HG03095 (cell line): Measurements from ENCODE around the gene SLC22A23.
"Not testable (repeated sequence)": the region's sequence is repeated elsewhere in the genome, so short reads cannot be mapped to it uniquely, and the experiment has no call there.

ENCODE experiments used
- ATAC-seq: cut with Tn5 transposase; IDR thresholded peaks from one replicate; pipeline ENCODE4 v1.9.1; 2021; ENCODE audit warnings: moderate library complexity; ENCODE audit not compliant: unreplicated experiment

SLC22A23 gene

DNA sequence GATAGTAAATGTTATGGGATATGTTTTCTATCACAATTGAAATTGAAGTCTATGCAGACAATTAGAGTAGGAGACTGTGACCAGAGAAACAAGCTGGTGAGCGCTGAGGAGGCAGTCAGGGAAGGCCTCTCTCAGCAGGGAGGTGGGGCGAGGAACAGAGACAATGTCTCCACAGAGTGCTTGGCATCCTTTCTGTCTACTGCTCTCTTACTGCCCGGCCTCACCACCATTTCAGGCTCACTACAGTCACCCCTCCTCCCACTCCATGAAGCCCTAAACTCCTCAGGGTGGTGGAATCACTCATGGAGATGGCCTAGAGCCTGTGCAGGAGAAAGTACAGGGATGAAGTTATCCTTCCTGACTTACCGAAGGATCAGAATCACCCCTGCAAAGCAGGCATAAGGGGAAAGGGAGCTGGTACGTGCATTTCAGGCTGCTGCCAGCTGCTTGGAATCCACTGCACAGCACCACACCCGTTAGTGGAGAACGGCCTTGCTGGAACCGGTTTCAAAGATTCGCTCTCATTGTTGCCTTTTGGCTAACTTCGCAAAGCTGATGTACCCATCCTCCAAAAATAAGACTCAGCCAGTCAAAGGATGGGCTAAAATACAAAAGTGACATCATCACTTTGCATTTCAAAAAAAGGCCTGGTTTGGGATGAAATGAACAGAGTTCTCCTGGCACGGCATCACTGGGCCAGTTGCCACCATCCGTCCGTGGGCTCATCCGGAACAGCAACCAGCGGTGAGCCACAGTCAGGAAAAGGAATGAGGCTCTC lies 67.3 kb downstream of the SLC22A23 start:
- ATAC-seq, result no peak

DNA sequence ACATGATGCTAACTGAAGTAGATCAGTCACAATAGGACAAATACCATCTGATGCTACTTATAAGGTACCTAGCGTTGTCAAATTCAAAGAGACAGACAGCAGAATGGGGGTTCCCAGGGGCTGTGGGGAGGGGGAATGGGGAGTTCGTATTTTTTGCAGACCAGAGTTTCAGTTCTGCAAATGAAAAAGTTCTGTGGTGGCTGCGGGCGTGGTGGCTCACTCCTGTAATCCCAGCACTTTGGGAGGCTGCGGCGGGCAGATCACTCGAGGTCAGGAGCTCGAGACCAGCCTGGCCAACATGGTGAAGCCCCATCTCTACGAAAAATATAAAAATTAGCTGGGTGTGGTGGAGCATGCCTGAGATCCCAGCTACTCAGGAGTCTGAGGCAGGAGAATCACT lies 68.1 kb downstream of the SLC22A23 start:
- no peak for ATAC-seq

DNA sequence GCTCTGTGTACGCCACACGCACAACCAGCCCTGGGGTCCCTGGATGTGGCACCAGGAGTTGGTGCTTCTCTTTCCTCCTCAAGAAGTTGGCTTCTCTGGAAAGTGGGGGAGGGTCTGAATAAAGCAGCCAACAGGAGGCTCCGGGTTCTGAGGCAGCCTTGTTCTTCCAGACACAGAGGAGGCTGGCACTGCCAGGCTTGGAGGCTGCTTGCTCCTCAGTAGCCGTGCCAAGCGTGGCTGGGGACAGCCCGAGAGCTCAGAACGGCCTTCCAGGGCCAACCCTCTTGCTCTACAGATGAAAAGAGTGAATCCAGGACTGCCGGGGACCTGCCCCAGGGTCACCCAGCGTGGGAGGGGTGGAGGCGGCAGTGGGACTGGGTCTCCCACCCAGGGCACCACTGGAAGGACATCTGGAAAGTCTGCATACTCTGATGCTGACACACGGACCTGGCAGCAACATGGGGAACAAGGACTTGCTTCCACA lies 70.4 kb downstream of the SLC22A23 start:
- no peak for ATAC-seq

- ATAC-seq, result no peak
These were observed 71.1 kb downstream of the SLC22A23 start for GRCh38 chr6:3385660-3386151.

GRCh38 chr6:3385181-3385580 lies 71.7 kb downstream of the SLC22A23 start:
- not testable (repeated sequence) for ATAC-seq

DNA sequence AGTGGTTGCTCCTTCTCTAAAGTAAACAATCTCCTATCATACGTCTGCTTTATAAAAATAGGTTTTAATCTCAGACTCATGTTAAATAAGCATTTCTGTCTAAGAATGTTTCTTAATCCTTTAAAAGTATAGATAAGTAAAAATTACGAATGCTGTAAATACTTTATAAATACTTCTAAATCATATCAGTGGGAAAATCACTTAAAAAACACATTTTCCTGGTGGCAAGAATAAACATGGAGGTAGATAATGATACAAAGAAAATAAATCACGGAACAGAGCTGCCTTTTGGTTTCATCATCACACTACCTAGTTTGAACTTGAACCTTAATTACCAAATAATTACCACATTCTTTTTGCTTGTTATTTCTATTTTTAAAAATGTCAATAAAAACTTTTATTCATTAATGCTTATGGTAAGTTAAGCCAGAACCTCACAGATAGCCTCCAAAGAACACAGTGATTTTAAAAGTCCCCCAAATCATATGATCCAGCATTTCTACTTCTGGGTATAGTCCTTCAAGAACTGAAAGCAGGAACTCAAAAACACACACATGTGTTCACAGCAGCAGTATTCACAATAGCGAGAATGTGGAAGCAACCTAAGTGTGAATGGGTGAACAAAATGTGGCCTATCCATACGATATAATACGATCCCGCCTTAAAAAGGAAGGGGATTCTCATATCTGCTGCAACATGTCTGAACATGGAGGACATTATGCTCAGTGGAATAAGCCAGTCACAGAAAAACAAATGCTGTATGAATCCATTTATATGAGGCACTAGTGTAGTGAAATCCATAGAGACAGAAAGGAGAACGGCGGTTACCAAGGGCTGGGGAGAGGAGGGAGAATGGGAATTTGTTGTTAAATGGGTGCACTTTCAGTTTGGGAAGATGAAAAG lies 72.4 kb downstream of the SLC22A23 start:
- no peak for ATAC-seq

DNA sequence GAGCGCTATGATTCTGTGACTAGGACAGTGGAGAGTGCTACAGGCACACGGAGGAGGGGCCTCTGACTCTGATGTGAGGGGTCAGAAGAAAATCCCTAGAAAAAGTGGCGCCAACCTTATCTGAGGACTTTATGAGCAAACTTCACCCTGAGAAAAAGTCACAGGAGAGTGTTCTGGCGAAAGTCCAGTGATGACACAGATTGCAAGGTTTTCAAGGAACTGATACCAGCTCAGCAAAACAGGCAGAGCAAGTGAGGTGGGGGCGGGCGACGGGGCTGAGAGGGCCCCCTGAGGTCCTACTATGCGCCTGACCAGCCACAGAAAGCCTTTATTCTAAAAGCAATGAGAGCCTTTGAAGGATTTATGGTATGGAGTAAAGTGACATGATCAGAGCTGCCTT lies 73.3 kb downstream of the SLC22A23 start:
- no peak for ATAC-seq

- no peak for ATAC-seq
These were observed 74.2 kb downstream of the SLC22A23 start for GRCh38 chr6:3382326-3383279.

- ATAC-seq, result no peak
These were observed 75.5 kb downstream of the SLC22A23 start for GRCh38 chr6:3381233-3381921.

DNA sequence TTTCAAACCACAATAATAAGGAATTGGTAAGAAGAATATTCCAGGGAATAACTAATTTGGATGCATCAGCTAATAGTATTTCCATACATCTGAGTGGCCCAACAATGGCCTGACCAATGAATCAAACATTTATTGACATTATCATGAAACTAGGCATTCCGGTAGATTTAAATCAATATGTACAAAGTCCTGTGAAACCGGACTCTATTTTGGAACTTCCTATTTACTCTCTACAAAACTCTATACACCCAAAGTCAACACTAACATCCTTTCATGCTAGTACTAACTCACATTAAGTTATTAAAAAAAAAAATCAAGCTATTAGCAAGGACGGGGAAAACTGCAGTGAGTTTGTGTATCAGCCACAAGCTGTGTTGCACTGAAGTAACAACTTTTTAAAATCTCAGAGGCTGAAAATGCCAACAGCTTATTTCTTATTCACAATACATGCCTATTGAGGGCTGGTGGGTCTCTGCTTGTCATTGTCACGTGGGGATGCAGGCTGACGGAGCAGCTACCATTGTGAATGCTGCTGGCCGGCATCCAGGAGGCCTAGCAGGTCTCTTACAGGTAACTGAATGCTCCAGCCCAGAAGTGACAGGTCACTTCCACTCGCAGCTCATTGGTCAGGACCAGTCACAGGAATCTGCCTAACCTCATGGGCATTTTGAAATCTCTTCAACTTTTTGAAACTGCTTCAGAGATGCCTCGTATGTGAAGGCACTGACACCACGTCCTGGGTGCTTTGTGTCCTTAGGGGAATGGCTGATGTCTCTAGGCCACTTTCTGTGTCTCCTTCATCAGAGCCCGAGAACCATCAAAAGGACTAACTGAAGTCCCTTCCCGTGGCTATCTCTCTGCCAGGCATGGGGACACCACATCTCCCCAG lies 76.3 kb downstream of the SLC22A23 start:
- ATAC-seq, result no peak

GRCh38 chr6:3379482-3380060 lies 77.3 kb downstream of the SLC22A23 start:
- ATAC-seq, result no peak

- not testable (repeated sequence) for ATAC-seq
These were observed 78.0 kb downstream of the SLC22A23 start for GRCh38 chr6:3378808-3379207.

GRCh38 chr6:3378398-3378782 lies 78.5 kb downstream of the SLC22A23 start:
- ATAC-seq, result not testable (repeated sequence)

DNA sequence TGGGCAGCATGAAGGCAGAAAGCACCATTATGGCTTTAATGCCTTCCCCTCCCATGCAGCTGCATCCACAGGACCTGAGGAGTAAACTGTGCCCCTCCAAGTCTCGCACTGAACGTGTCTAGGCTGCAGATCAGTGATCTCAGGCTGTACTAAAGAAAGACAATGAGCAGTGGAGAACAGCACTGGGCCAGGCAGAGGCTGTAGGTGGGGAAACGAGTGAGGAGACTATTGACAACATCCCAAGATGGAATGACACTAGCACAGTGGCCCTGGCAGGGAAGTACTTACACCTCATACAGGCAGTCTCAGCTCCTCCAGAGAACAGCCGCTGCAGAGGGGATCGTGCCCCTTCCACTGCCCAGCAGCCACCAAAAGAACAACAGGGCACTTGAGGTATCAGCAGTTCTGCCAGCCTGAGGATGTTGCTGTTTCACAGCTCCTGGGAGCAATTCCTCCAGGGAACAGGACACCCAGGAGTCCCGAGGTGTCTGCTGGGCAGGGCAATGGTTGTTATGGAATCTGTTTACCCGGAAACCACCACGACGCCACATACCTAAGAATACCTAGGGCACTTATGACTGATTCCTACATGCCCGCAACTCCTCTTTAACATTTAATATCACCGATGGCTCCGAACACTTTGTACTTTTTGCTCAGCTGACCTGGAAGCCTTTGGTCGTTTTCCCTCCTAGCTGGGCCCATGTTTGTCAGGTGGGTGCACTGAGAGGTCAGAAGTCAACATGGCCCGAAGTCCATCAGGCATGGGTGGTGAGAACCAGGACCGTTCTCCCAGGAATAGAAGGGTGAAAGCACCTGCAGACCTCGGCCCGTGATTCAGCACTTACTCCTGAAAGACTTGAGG lies 79.1 kb downstream of the SLC22A23 start:
- no peak for ATAC-seq

- no peak for ATAC-seq
These were observed 79.8 kb downstream of the SLC22A23 start for GRCh38 chr6:3376893-3377535.

GRCh38 chr6:3376064-3376463 lies 80.8 kb downstream of the SLC22A23 start:
- ATAC-seq, result no peak

DNA sequence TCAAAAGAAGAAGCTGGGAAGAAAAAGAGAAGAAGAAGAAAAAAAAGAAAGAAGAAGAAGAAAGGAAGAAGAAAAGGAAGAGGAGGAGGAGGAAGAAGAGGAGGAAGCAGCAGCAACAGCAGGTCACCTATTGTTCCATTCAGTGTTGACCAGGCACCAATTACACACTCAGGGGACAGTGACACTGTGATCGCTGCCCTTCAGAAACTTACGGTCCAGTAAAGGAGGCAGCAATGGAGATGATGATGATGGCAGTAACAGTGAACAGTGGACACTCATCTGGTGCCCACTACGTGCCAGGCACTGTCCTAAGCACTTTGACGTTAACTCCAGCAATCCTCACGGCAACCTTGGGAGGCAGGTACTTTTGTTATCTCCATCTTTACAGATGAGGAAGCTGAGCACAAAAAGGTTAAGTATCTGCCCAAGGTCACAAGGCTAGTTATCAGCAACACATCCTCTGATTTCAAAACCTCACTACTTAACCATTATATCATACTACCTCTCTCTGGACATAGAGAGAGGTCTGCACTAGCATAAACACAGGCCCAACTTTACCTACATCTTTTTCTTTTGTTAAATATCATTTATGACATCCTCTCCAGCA lies 83.2 kb downstream of the SLC22A23 start:
- ATAC-seq, result no peak
